ENCODE results near the gene CAPN13. TPM values are rescaled to one million over a fixed set of nuclear protein-coding genes. Genes with fewer than 3 reads are reported as not detected.

The CAPN13 gene
- total and polyA plus RNA-seq, 11 donors, result not detected

GRCh38 chr2:30820381-30821055 is 13.3 kb upstream of the CAPN13 start:
- Histone ChIP-seq H3K36me3 (no peaks in the 10 kb centered on the region), H3K4me3 (no peak overlapping the region), H3K27me3 (no peaks in the 10 kb centered on the region), H3K9me3 (no peaks in the 10 kb centered on the region), H3K4me1 (no peaks in the 10 kb centered on the region), H3K27ac (no peak overlapping the region)
- 83 to 87% (median 85%) methylated on average over 12 of the region's 12 CpGs for WGBS, 4 donors
- DNase-seq, result no peak
- TF ChIP-seq CTCF (IDR thresholded peaks at IDR 0.05), result no peak
- TF ChIP-seq POLR2A (IDR thresholded peaks at IDR 0.05), result no peak
- no peak for ATAC-seq
- intact Hi-C loops (cut with DNase I), result no loop called here

DNA sequence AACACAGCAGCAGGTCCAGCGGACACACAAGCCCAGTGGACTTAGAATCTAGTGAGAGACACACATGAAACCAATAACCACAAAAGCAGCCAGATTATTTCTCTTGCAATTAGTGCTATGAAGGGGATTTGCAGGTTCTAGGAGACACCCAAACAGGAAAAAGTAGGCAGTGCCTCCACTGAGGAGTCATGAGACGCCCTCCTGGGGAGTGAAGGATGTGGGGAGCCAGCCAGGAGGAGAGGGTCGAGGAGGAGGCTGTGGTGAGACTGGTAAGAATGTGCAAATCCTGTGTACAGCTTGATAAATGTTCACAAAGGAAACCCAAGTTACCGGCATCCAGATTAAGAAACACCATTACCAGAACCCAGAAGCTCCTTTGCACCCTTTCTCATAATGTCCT is 2.7 kb upstream of the CAPN13 start:
- Histone ChIP-seq H3K27me3 (peaks cover 0 to 49% (median 3%) of the 10 kb centered on the region in 9 donors), H3K4me1 (no peaks in the 10 kb centered on the region), H3K9me3 (no peaks in the 10 kb centered on the region), H3K4me3 (no peak overlapping the region), H3K27ac (no peak overlapping the region), H3K36me3 (no peaks in the 10 kb centered on the region)
- no peak for TF ChIP-seq CTCF (IDR thresholded peaks at IDR 0.05)
- TF ChIP-seq POLR2A (IDR thresholded peaks at IDR 0.05), result no peak
- ATAC-seq, result no peak
- intact Hi-C loops (cut with DNase I), result no loop called here
- WGBS, 4 donors, result 67 to 78% (median 72%) methylated on average over 4 of the region's 4 CpGs
- DNase-seq, result no peak

DNA sequence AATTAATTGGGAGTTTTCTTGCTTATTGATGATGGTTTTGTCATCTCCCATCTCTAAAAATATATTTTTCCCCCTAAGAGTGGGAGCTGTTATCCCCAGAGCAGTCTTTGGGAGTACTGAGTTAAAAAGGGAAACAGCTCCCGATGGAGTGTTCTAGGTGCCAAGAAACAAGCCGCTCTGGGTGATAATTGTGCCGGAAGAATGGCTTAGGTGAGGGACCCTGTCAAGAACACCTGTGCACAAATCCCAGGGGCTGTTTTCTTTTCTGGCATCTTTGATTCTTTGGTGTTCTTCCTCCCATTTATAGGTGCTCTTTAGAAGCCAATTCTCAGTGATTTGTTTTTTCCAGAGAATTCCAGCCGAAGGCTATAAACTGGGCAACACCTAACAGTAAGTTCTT is 1.4 kb upstream of the CAPN13 start:
- 43 to 67% (median 60%) methylated on average over 4 of the region's 4 CpGs for WGBS, 4 donors

GRCh38 chr2:30803281-30803680 is 4.0 kb downstream of the CAPN13 start:
- peaks cover 0 to 11% (median 0%) of the 10 kb centered on the region in 12 donors for H3K4me1 ChIP-seq
- no peak for TF ChIP-seq POLR2A (IDR thresholded peaks at IDR 0.05)
- TF ChIP-seq CTCF (IDR thresholded peaks at IDR 0.05), result no peak
- H3K4me3 ChIP-seq, result no peak overlapping the region
- no peak for ATAC-seq
- no peak overlapping the region for H3K27ac ChIP-seq
- DNase-seq, result no peak
- no peaks in the 10 kb centered on the region for H3K36me3 ChIP-seq
- 33 to 75% (median 60%) methylated on average over 5 to 6 of the region's 6 CpGs for WGBS, 4 donors
- H3K9me3 ChIP-seq, result no peaks in the 10 kb centered on the region
- H3K27me3 ChIP-seq, result peaks cover 0 to 15% (median 0%) of the 10 kb centered on the region in 9 donors
- intact Hi-C loops (cut with DNase I), result no loop called here

More for the DNA sequence above, 1.4 kb upstream of the CAPN13 start:
- Histone ChIP-seq H3K36me3 (no peaks in the 10 kb centered on the region), H3K4me1 (peaks cover 0 to under 1% (median 0%) of the 10 kb centered on the region in 12 donors), H3K9me3 (no peaks in the 10 kb centered on the region), H3K4me3 (no peak overlapping the region), H3K27me3 (peaks cover 0 to 45% (median 3%) of the 10 kb centered on the region in 9 donors), H3K27ac (no peak overlapping the region)
- intact Hi-C loops (cut with DNase I), result no loop called here
- TF ChIP-seq CTCF (IDR thresholded peaks at IDR 0.05) (no peak), POLR2A (IDR thresholded peaks at IDR 0.05) (no peak)
- ATAC-seq, result no peak
- no peak for DNase-seq

Data from heart left ventricle (tissue), 16 donors.